Upper lobe of right lung (tissue), 1 donor: ENCODE data around the gene TMEM51. TPM values are rescaled to one million over a fixed set of nuclear protein-coding genes. Genes with fewer than 3 reads are reported as not detected.

Experiments used
- ATAC-seq: fragments of 200-7000 bp; cut with Tn5 transposase; one replicate; pipeline ENCODE4 v1.9.1; 2020; ENCODE audit warnings: mild to moderate bottlenecking, moderate library complexity
- DNase-seq: peaks from one replicate; pipeline ENCODE4 v3.0.0-alpha.2; 2020
- H3K27ac ChIP-seq: fragments of 200-600 bp; one replicate; pipeline ENCODE4 v1.8.0; 2022
- H3K27me3 ChIP-seq: fragments of 200-600 bp; one replicate; pipeline ENCODE4 v1.8.0; 2022; ENCODE audit warnings: mild to moderate bottlenecking
- H3K36me3 ChIP-seq: fragments of 200-600 bp; one replicate; pipeline ENCODE4 v1.8.0; 2022
- H3K4me1 ChIP-seq: fragments of 200-600 bp; one replicate; pipeline ENCODE4 v1.8.0; 2022
- H3K4me3 ChIP-seq: fragments of 200-600 bp; one replicate; pipeline ENCODE4 v1.8.0; 2022; ENCODE audit warnings: mild to moderate bottlenecking
- H3K9me3 ChIP-seq: fragments of 200-600 bp; one replicate; pipeline ENCODE4 v1.8.0; 2022
- intact Hi-C: fragments of 100-400 bp; cut with DNase I; formaldehyde crosslinking; loops from one replicate; pipeline ENCODE4 v1.11.0; 2022
- total RNA-seq: library from RNA; stranded (reverse); fragmentation: NEBNext Ultra II Directional; extraction: Animal tissue kit (Norgen Biotek cat#: 25700); gene quantifications from one replicate; pipeline ENCODE4 v1.2.1, GENCODE V29; 2021
- TF ChIP-seq, protein P1 (sequence below): fragments of 200-600 bp; IDR thresholded peaks from one replicate; pipeline ENCODE4 v1.8.0; 2022; ENCODE audit warnings: antibody characterized with exemption
- donor health status: DM: no; HTN: yes; CAD: no; lungs with severe emphysema.

The TMEM51 gene
- total RNA-seq, 1 donor from 2014 or later, result 14.7 TPM

DNA sequence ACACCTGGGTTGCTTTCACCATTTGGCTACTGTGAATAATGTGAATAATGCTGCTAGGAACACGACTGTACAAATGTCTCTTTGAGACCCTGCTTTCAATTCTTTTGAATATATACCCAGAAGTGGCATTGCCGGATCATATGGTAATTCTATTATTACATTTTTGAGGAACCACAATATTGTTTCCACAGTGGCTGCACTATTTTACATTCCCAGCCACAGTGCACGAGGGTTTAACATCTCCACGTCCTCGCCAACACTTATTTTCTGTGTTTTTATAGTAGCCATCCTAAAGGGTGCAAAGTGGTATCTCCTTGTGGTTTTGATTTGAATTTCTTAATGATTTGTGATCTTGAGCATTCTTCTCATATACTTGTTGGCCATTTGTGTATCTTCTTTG, 109.2 kb downstream of the TMEM51 start:
- TF ChIP-seq, protein P1, sequence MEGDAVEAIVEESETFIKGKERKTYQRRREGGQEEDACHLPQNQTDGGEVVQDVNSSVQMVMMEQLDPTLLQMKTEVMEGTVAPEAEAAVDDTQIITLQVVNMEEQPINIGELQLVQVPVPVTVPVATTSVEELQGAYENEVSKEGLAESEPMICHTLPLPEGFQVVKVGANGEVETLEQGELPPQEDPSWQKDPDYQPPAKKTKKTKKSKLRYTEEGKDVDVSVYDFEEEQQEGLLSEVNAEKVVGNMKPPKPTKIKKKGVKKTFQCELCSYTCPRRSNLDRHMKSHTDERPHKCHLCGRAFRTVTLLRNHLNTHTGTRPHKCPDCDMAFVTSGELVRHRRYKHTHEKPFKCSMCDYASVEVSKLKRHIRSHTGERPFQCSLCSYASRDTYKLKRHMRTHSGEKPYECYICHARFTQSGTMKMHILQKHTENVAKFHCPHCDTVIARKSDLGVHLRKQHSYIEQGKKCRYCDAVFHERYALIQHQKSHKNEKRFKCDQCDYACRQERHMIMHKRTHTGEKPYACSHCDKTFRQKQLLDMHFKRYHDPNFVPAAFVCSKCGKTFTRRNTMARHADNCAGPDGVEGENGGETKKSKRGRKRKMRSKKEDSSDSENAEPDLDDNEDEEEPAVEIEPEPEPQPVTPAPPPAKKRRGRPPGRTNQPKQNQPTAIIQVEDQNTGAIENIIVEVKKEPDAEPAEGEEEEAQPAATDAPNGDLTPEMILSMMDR, result no peak
- intact Hi-C loops, result no loop called here
- Histone ChIP-seq H3K27me3 (no peaks in the 10 kb centered on the region), H3K4me3 (no peak overlapping the region), H3K36me3 (no peaks in the 10 kb centered on the region), H3K27ac (peak overlapping the region; percentile 70), H3K4me1 (peaks cover 45% of the 10 kb centered on the region), H3K9me3 (no peaks in the 10 kb centered on the region)
- ATAC-seq, result no peak
- DNase-seq, result no peak

DNA sequence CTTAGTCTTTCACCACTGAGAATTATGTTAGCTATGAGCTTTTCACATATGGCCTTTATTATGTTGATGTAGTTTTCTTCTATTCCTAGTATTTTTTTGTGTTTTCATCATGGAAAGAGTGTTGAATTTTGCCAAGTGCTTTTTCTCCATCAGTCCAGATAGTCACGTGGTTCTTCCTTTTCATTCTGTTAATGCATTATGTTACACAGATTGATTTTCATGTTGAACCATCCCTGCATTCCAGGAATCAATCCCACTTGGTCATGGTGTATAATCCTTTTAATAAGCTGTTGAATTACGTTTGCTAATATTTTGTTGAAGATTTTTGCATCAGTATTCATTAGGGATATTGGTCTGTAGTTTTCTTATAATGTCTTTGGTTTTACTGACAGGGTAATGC, 111.2 kb downstream of the TMEM51 start:
- Histone ChIP-seq H3K27ac (no peak overlapping the region), H3K4me1 (peaks cover 25% of the 10 kb centered on the region), H3K9me3 (no peaks in the 10 kb centered on the region), H3K36me3 (no peaks in the 10 kb centered on the region), H3K4me3 (no peak overlapping the region), H3K27me3 (no peaks in the 10 kb centered on the region)
- intact Hi-C loops, result no loop called here
- TF ChIP-seq, protein P1, result no peak
- ATAC-seq (no peak), DNase-seq (no peak)

Other genes starting within 250 kb of the TMEM51 start
- gene FHAD1, start 93.5 kb downstream of the TMEM51 start, total RNA-seq, result 2.4 TPM